WTC11 (cell line): ENCODE data around the gene LENG1. TPM values are rescaled to one million over a fixed set of nuclear protein-coding genes. Genes with fewer than 3 reads are reported as not detected.
A peak's percentile ranks its signal among the peaks of the same experiment; 100 is the strongest.
"Not testable (repeated sequence)": the region's sequence is repeated elsewhere in the genome, so short reads cannot be mapped to it uniquely, and the experiment has no call there.

ENCODE experiments used
- ATAC-seq: fragments of 200-7000 bp; cut with Tn5 transposase; 2 replicates; pipeline ENCODE4 v1.10.0; 2021; ENCODE audit warnings: mild to moderate bottlenecking, moderate library complexity
- CTCF ChIA-PET: fragments of 300-600 bp; sonication (Branson Sonifier 250); formaldehyde crosslinking; loops from one replicate; lab custom pipeline; 2021; ENCODE audit warnings: antibody characterized with exemption; lab: Charles Lee
- POLR2A ChIA-PET: fragments of 350-600 bp; sonication (Branson Sonifier 250); formaldehyde crosslinking; loops from one replicate; lab custom pipeline; 2021; ENCODE audit warnings: antibody characterized with exemption; lab: Charles Lee
- DNase-seq: peaks from one replicate; pipeline ENCODE4 v3.0.0; 2021; ENCODE audit warnings: low spot score
- H3K27ac Mint-ChIP-seq: 2 replicates; pipeline ENCODE4 v1.8.0; 2021; ENCODE audit warnings: mixed read lengths
- H3K27me3 Mint-ChIP-seq: 2 replicates; pipeline ENCODE4 v1.8.0; 2021; ENCODE audit warnings: low read depth, mild to moderate bottlenecking, moderate library complexity, mixed read lengths
- H3K36me3 Mint-ChIP-seq: 2 replicates; pipeline ENCODE4 v1.8.0; 2021; ENCODE audit warnings: mixed read lengths
- H3K4me1 Mint-ChIP-seq: 2 replicates; pipeline ENCODE4 v1.8.0; 2022; ENCODE audit warnings: mixed read lengths
- H3K4me3 Mint-ChIP-seq: 2 replicates; pipeline ENCODE4 v1.8.0; 2021; ENCODE audit warnings: mild to moderate bottlenecking, moderate library complexity, mixed read lengths
- H3K9me3 Mint-ChIP-seq: 2 replicates; pipeline ENCODE4 v1.8.0; 2021; ENCODE audit warnings: mixed read lengths
- CREB1 ChIP-seq: sonication (generic); formaldehyde crosslinking; IDR thresholded peaks from 2 replicates; pipeline ENCODE4 v1.8.0; 2023; ENCODE audit warnings: mild to moderate bottlenecking, missing genetic modification reagents
- EMX1 ChIP-seq: fragments of 250-450 bp; sonication (Bioruptor Pico); IDR thresholded peaks from 2 replicates; pipeline ENCODE4 v1.8.0; 2021; ENCODE audit warnings: mild to moderate bottlenecking
- ESRRA ChIP-seq: sonication (generic); formaldehyde crosslinking; IDR thresholded peaks from 2 replicates; pipeline ENCODE4 v1.8.1; 2022; ENCODE audit warnings: mild to moderate bottlenecking, missing genetic modification reagents, borderline replicate concordance
- FOXP1 ChIP-seq: sonication (generic); formaldehyde crosslinking; IDR thresholded peaks from 2 replicates; pipeline ENCODE4 v1.8.0; 2022; ENCODE audit warnings: missing genetic modification reagents, mild to moderate bottlenecking, moderate library complexity, borderline replicate concordance
- HMGA2 ChIP-seq: fragments of 250-450 bp; sonication (Bioruptor Pico); IDR thresholded peaks from 2 replicates; pipeline ENCODE4 v1.4.0; 2021; ENCODE audit warnings: mild to moderate bottlenecking, moderate library complexity
- HMGXB4 ChIP-seq: sonication (generic); formaldehyde crosslinking; IDR thresholded peaks from 2 replicates; pipeline ENCODE4 v1.8.1; 2023; ENCODE audit warnings: mild to moderate bottlenecking, moderate library complexity, missing genetic modification reagents
- JAZF1 ChIP-seq: fragments of 250-450 bp; sonication (Bioruptor Pico); IDR thresholded peaks from 2 replicates; pipeline ENCODE4 v1.9.0; 2021; ENCODE audit warnings: moderate library complexity, mild to moderate bottlenecking, inconsistent platforms
- MLX ChIP-seq: sonication (generic); formaldehyde crosslinking; IDR thresholded peaks from 2 replicates; pipeline ENCODE4 v1.8.1; 2023; ENCODE audit warnings: mild to moderate bottlenecking, missing genetic modification reagents, moderate library complexity
- RELA ChIP-seq: sonication (generic); formaldehyde crosslinking; IDR thresholded peaks from 2 replicates; pipeline ENCODE4 v1.8.1; 2022; ENCODE audit warnings: missing genetic modification reagents, mild to moderate bottlenecking, borderline replicate concordance
- RORB ChIP-seq: fragments of 250-450 bp; sonication (Bioruptor Pico); IDR thresholded peaks from 2 replicates; pipeline ENCODE4 v1.9.0; 2021; ENCODE audit warnings: mild to moderate bottlenecking
- SP1 ChIP-seq: sonication (generic); formaldehyde crosslinking; conservative IDR thresholded peaks from 2 replicates; pipeline ENCODE4 v1.8.1; 2022; ENCODE audit warnings: missing genetic modification reagents
- USF1 ChIP-seq: sonication (generic); formaldehyde crosslinking; IDR thresholded peaks from 2 replicates; pipeline ENCODE4 v1.8.0; 2022; ENCODE audit warnings: mild to moderate bottlenecking, missing genetic modification reagents
- ZBTB21 ChIP-seq: sonication (generic); formaldehyde crosslinking; IDR thresholded peaks from 2 replicates; pipeline ENCODE4 v1.8.1; 2023; ENCODE audit warnings: mild to moderate bottlenecking, missing genetic modification reagents, borderline replicate concordance
- ZNF121 ChIP-seq: sonication (generic); formaldehyde crosslinking; IDR thresholded peaks from 2 replicates; pipeline ENCODE4 v1.8.0; 2023; ENCODE audit warnings: missing genetic modification reagents
- ZNF138 ChIP-seq: sonication (generic); formaldehyde crosslinking; conservative IDR thresholded peaks from 2 replicates; pipeline ENCODE4 v1.8.1; 2022; ENCODE audit warnings: mild to moderate bottlenecking, moderate library complexity, missing genetic modification reagents
- ZNF423 ChIP-seq: fragments of 250-450 bp; sonication (Bioruptor Pico); IDR thresholded peaks from 2 replicates; pipeline ENCODE4 v2.1.2; 2022; ENCODE audit warnings: mild to moderate bottlenecking, moderate library complexity
- total RNA-seq: library from RNA; stranded (reverse); gene quantifications from 3 replicates; pipeline ENCODE4 v1.2.3, GENCODE V29; 2021
- TF ChIP-seq, protein P1 (sequence below): sonication (generic); formaldehyde crosslinking; IDR thresholded peaks from 2 replicates; pipeline ENCODE4 v1.8.1; 2023; ENCODE audit warnings: mild to moderate bottlenecking, missing genetic modification reagents, moderate library complexity
- TF ChIP-seq, protein P2 (sequence below): sonication (generic); formaldehyde crosslinking; IDR thresholded peaks from 2 replicates; pipeline ENCODE4 v1.8.1; 2022; ENCODE audit warnings: low read depth, mild to moderate bottlenecking, moderate library complexity, missing genetic modification reagents, borderline replicate concordance
- TF ChIP-seq, protein P3 (sequence below): fragments of 250-450 bp; sonication (Bioruptor Pico); IDR thresholded peaks from 2 replicates; pipeline ENCODE4 v1.9.0; 2021; ENCODE audit warnings: moderate library complexity, mild to moderate bottlenecking, inconsistent platforms, borderline replicate concordance

The LENG1 gene
- total RNA-seq, 1 experiment from 2014 or later: 4.9 TPM

DNA sequence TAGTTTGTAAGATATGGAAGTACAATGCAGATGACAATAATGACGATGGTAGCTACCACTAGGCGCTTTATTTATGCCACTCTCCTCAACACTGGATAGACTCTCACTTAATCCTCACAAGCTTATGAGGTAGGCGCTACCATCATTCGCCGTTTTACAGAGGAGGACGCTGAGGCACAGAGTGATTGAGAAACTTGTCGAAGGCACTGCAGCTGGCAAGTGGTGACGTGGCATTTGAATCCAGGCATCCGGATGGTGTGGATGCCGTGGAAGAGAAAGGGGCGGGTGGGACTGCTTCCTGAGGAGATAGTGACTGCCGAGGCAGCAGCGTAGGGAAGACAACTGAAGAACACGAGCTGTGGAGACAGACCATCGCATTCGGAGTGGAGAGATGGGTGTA, 39.9 kb upstream of the LENG1 start:
- no peak for DNase-seq
- POLR2A ChIA-PET: interaction anchor here (2.0 kb wide), 1 partner anchor 9 kb away, joined by 7 read pairs; no protein-coding TSS in a partner anchor
- peaks cover 49% of the 10 kb centered on the region for H3K36me3 Mint-ChIP-seq

DNA sequence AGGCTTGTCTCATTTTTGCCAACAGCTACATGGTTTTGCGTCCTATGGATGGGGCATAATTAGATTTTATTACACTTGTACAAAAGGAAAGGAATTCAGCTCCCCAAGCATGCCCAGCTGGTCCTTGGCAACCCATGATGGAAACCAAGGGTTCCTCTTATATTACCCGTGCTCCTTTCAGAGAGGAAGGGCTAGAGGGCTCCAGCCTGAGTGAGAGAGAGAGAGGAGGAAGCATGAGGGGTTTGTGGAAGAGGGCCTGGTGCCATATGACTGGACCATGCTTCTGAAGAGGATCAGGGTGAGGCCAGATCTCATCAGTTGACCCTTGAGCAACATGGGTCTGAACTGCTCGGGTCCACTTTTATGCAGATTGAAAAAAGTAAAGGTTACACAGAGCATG, 37.6 kb upstream of the LENG1 start:
- Mint-ChIP-seq H3K27ac (no peak overlapping the region; the same call in 1 of the 2 replicates), H3K9me3 (no peaks in the 10 kb centered on the region), H3K4me3 (no peak overlapping the region), H3K36me3 (peaks cover 44% of the 10 kb centered on the region), H3K4me1 (peaks cover 27% of the 10 kb centered on the region), H3K27me3 (no peaks in the 10 kb centered on the region)
- CTCF ChIA-PET: interaction anchor here (1.0 kb wide), 1 partner anchor 17 kb away, joined by 3 read pairs; no protein-coding TSS in a partner anchor
- DNase-seq (no peak), ATAC-seq (no peak)
- TF ChIP-seq SP1 (no peak), EMX1 (CRISPR knock-in tag) (no peak)
- TF ChIP-seq, protein P1, sequence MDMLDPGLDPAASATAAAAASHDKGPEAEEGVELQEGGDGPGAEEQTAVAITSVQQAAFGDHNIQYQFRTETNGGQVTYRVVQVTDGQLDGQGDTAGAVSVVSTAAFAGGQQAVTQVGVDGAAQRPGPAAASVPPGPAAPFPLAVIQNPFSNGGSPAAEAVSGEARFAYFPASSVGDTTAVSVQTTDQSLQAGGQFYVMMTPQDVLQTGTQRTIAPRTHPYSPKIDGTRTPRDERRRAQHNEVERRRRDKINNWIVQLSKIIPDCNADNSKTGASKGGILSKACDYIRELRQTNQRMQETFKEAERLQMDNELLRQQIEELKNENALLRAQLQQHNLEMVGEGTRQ: no peak
- POLR2A ChIA-PET: no interaction called here

More for the DNA sequence above, 39.9 kb upstream of the LENG1 start:
- TF ChIP-seq MLX (CRISPR knock-in tag) (no peak), ZNF423 (no peak), USF1 (CRISPR knock-in tag) (no peak)
- TF ChIP-seq, protein P2, sequence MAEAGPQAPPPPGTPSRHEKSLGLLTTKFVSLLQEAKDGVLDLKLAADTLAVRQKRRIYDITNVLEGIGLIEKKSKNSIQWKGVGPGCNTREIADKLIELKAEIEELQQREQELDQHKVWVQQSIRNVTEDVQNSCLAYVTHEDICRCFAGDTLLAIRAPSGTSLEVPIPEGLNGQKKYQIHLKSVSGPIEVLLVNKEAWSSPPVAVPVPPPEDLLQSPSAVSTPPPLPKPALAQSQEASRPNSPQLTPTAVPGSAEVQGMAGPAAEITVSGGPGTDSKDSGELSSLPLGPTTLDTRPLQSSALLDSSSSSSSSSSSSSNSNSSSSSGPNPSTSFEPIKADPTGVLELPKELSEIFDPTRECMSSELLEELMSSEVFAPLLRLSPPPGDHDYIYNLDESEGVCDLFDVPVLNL: no peak
- no peaks in the 10 kb centered on the region for H3K27me3 Mint-ChIP-seq
- no peak for ATAC-seq
- CTCF ChIA-PET: interaction anchor here (0.6 to 1.2 kb wide), 2 partner anchors 11 to 946 kb away, joined by 3 to 6 read pairs; partner anchors contain the start of gene MBOAT7
- H3K27ac Mint-ChIP-seq: peak overlapping the region; percentile 96
- H3K9me3 Mint-ChIP-seq: no peaks in the 10 kb centered on the region
- peak overlapping the region; percentile 100 for H3K4me3 Mint-ChIP-seq
- peaks cover 39% of the 10 kb centered on the region for H3K4me1 Mint-ChIP-seq

GRCh38 chr19:54196536-54196935, 37.0 kb upstream of the LENG1 start:
- ATAC-seq (no peak), DNase-seq (no peak)
- H3K27ac Mint-ChIP-seq: no peak overlapping the region
- H3K36me3 Mint-ChIP-seq: peaks cover 41% of the 10 kb centered on the region
- POLR2A ChIA-PET: no interaction called here
- TF ChIP-seq ZNF138: no peak
- no peak for TF ChIP-seq HMGA2 (CRISPR knock-in tag)
- no peak for TF ChIP-seq HMGXB4 (CRISPR knock-in tag)
- TF ChIP-seq, all 79 proteins: peak for 0
- Mint-ChIP-seq H3K9me3 (no peaks in the 10 kb centered on the region), H3K27me3 (no peaks in the 10 kb centered on the region), H3K4me1 (peaks cover 27% of the 10 kb centered on the region), H3K4me3 (no peak overlapping the region)
- CTCF ChIA-PET: interaction anchor here (1.0 kb wide), 1 partner anchor 17 kb away, joined by 3 read pairs; no protein-coding TSS in a partner anchor

DNA sequence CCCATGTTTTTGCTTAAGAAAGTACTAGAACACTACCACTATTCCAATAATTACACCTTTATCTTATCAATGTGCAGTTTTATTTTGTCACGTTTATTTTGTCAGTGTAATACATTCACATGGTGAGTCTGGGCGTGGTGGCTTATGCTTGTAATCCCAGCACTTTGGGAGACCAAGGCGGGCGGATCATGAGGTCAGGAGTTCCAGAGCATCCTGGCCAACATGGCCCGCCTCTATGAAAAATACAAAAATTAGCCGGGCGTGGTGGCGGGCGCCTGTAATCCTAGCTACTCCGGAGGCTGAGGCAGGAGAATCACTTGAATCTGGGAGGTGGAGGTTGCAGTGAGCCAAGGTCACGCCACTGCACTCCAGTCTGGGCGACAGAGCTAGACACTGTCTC, 34.9 kb upstream of the LENG1 start:
- POLR2A ChIA-PET, ATAC-seq, CTCF ChIA-PET, H3K9me3 Mint-ChIP-seq, H3K27ac Mint-ChIP-seq, H3K27me3 Mint-ChIP-seq, DNase-seq, H3K4me3 Mint-ChIP-seq: not testable (repeated sequence)
- Mint-ChIP-seq H3K4me1 (peaks cover 19% of the 10 kb centered on the region), H3K36me3 (peaks cover 32% of the 10 kb centered on the region)

DNA sequence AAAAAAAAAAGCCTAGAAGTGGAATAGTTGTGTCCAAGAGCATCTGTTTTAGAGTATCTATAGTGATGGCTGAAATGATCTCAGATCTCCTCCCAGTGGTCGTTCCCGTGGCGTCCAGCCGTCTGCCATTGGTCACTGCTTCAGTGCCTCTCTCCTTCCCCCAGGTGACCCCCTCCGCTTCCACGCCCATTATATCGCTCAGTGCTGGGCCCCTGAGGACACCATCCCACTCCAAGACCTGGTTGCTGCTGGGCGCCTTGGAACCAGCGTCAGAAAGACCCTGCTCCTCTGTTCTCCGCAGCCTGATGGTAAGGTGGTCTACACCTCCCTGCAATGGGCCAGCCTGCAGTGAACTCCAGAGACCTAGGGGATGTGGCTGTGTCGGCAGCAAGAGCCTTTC, 33.5 kb upstream of the LENG1 start:
- no peaks in the 10 kb centered on the region for H3K9me3 Mint-ChIP-seq
- DNase-seq (no peak), ATAC-seq (no peak)
- peak overlapping the region; percentile 85 for H3K4me3 Mint-ChIP-seq
- ChIA-PET CTCF (interaction anchor here (0.6 to 2.7 kb wide), 4 partner anchors 16 to 1311 kb away, joined by 3 to 11 read pairs (median 5); partner anchors contain the start of gene TMC4), POLR2A (interaction anchor here (2.8 kb wide), 1 partner anchor 16 kb away, joined by 21 read pairs; no protein-coding TSS in a partner anchor)
- H3K27ac Mint-ChIP-seq: peak overlapping the region; percentile 60
- peaks cover 32% of the 10 kb centered on the region for H3K36me3 Mint-ChIP-seq
- H3K27me3 Mint-ChIP-seq: peaks cover 3% of the 10 kb centered on the region; the same call in 1 of the 2 replicates
- H3K4me1 Mint-ChIP-seq: peaks cover 20% of the 10 kb centered on the region
- TF ChIP-seq FOXP1 (CRISPR knock-in tag) (no peak), RELA (CRISPR knock-in tag) (no peak), ZNF138 (no peak), RORB (CRISPR knock-in tag) (no peak), ZBTB21 (CRISPR knock-in tag) (no peak), USF1 (CRISPR knock-in tag) (no peak), ESRRA (CRISPR knock-in tag) (no peak), JAZF1 (CRISPR knock-in tag) (no peak), EMX1 (CRISPR knock-in tag) (no peak), ZNF121 (CRISPR knock-in tag) (no peak), CREB1 (CRISPR knock-in tag) (no peak)
- TF ChIP-seq, protein P3, sequence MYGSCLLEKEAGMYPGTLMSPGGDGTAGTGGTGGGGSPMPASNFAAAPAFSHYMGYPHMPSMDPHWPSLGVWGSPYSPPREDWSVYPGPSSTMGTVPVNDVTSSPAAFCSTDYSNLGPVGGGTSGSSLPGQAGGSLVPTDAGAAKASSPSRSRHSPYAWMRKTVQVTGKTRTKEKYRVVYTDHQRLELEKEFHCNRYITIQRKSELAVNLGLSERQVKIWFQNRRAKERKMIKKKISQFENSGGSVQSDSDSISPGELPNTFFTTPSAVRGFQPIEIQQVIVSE (CRISPR knock-in tag): no peak
